A549 (cell line): ENCODE data around the gene KIF21B. TPM values are rescaled to one million over a fixed set of nuclear protein-coding genes. Genes with fewer than 3 reads are reported as not detected.

Experiments
- ATAC-seq, 2 experiments: fragments of 200-7000 bp in 1 of 2; fragments of >200 bp in 1 of 2; cut with Nextera tagmentation in 1 of 2; cut with Tn5 transposase in 1 of 2; 3 replicates each; pipeline versions ENCODE4 v1.8.0 to v1.9.1; 2018 to 2020; ENCODE audit warnings: mild to moderate bottlenecking in 1 of 2, moderate library complexity in 1 of 2
- CTCF ChIA-PET: fragments of 300-600 bp; sonication (Branson Sonifier 250); formaldehyde crosslinking; extraction: SDS; loops from one replicate; lab custom pipeline; 2021; ENCODE audit warnings: antibody characterized with exemption, inconsistent platforms; lab: Yijun Ruan, JAX
- POLR2A ChIA-PET: fragments of 350-600 bp; formaldehyde crosslinking; extraction: SDS; loops from one replicate; lab custom pipeline; 2021; ENCODE audit warnings: antibody characterized with exemption, inconsistent platforms; lab: Yijun Ruan, JAX
- DNase-seq, 2 experiments: peaks; one replicate each; pipeline versions ENCODE4 v3.0.0 to v3.0.0-alpha.2; 2011 to 2016; ENCODE audit warnings: low read depth in 1 of 2, low spot score in 1 of 2
- FAIRE-seq: peaks from 2 replicates; lab custom pipeline; 2011; peaks lifted over from hg19 to GRCh38; lab: Jason Lieb, UNC
- H3K27ac ChIP-seq, 2 experiments: fragments of >200 bp; sonication (Bioruptor Twin); formaldehyde crosslinking; 3 replicates each; pipeline ENCODE4 v1.5.1; 2016 to 2017
- H3K4me1 ChIP-seq: fragments of >200 bp; sonication (Bioruptor Twin); formaldehyde crosslinking; 3 replicates; pipeline ENCODE4 v1.6.1; 2016
- H3K4me2 ChIP-seq: fragments of >200 bp; sonication (Bioruptor Twin); formaldehyde crosslinking; 3 replicates; pipeline ENCODE4 v1.6.1; 2016
- H3K4me3 ChIP-seq: fragments of >200 bp; sonication (Bioruptor Twin); formaldehyde crosslinking; 3 replicates; pipeline ENCODE4 v1.5.1; 2016
- H3K9me3 ChIP-seq: fragments of >200 bp; sonication (Bioruptor Twin); formaldehyde crosslinking; 3 replicates; pipeline ENCODE4 v1.6.1; 2016
- ATOH8 ChIP-seq: fragments of 250-450 bp; sonication (Bioruptor Pico); IDR thresholded peaks from 2 replicates; pipeline ENCODE4 v1.5.0; 2020; ENCODE audit warnings: low read depth, mild to moderate bottlenecking, moderate library complexity
- CHD2 ChIP-seq: fragments of 150-350 bp; IDR thresholded peaks from 2 replicates; pipeline ENCODE4 v1.6.1; 2014; ENCODE audit warnings: low read length; ENCODE audit not compliant: partially characterized antibody
- CHD4 ChIP-seq: fragments of 200-600 bp; sonication (generic); IDR thresholded peaks from 2 replicates; pipeline ENCODE4 v1.6.1; 2016; ENCODE audit warnings: antibody characterized with exemption, mild to moderate bottlenecking, borderline replicate concordance
- EHF ChIP-seq: fragments of 250-450 bp; sonication (Bioruptor Pico); IDR thresholded peaks from 2 replicates; pipeline ENCODE4 v1.5.0; 2020; ENCODE audit warnings: mild to moderate bottlenecking
- ELK1 ChIP-seq: fragments of 150-350 bp; IDR thresholded peaks from 2 replicates; pipeline ENCODE4 v1.6.1; 2014; ENCODE audit warnings: low read depth, mild to moderate bottlenecking, low read length
- FOSB ChIP-seq: fragments of 250-450 bp; sonication (Bioruptor Pico); IDR thresholded peaks from 2 replicates; pipeline ENCODE4 v1.5.0; 2020; ENCODE audit warnings: mild to moderate bottlenecking, moderate library complexity
- FOXS1 ChIP-seq: fragments of 250-450 bp; sonication (Bioruptor Pico); IDR thresholded peaks from 2 replicates; pipeline ENCODE4 v1.5.0; 2020; ENCODE audit warnings: mild to moderate bottlenecking, moderate library complexity
- HDAC2 ChIP-seq: fragments of 200-600 bp; sonication (generic); IDR thresholded peaks from 2 replicates; pipeline ENCODE4 v1.6.1; 2016
- HES2 ChIP-seq: fragments of >200 bp; sonication (Bioruptor Twin); formaldehyde crosslinking; IDR thresholded peaks from 2 replicates; pipeline ENCODE4 v1.6.1; 2016
- HEYL ChIP-seq: fragments of 250-450 bp; sonication (Bioruptor Pico); IDR thresholded peaks from 2 replicates; pipeline ENCODE4 v1.8.0; 2021; ENCODE audit warnings: mild to moderate bottlenecking, moderate library complexity
- HOXA7 ChIP-seq: fragments of 250-450 bp; sonication (Bioruptor Pico); IDR thresholded peaks from 2 replicates; pipeline ENCODE4 v1.5.0; 2020; ENCODE audit warnings: mild to moderate bottlenecking, moderate library complexity
- HOXB5 ChIP-seq: fragments of 250-450 bp; sonication (Bioruptor Pico); IDR thresholded peaks from 2 replicates; pipeline ENCODE4 v1.5.0; 2020; ENCODE audit warnings: mild to moderate bottlenecking, moderate library complexity
- JUN ChIP-seq, 2 experiments: fragments of >200 bp; sonication (Bioruptor Twin); formaldehyde crosslinking; IDR thresholded peaks; 2 replicates in 1 of 2; 3 replicates in 1 of 2; pipeline ENCODE4 v1.6.1; 2016 to 2017
- JUNB ChIP-seq: fragments of >200 bp; sonication (Bioruptor Twin); formaldehyde crosslinking; IDR thresholded peaks from 2 replicates; pipeline ENCODE4 v1.6.1; 2016
- KDM5A ChIP-seq: fragments of 200-600 bp; sonication (generic); IDR thresholded peaks from 2 replicates; pipeline ENCODE4 v1.6.1; 2016; ENCODE audit warnings: antibody characterized with exemption, mild to moderate bottlenecking
- MAFK ChIP-seq: fragments of 450-650 bp; IDR thresholded peaks from 2 replicates; pipeline ENCODE4 v1.6.1; 2014; ENCODE audit not compliant: partially characterized antibody
- POLR2A ChIP-seq: IDR thresholded peaks from 2 replicates; pipeline ENCODE4 v1.6.1; 2012; ENCODE audit warnings: mild to moderate bottlenecking, low read length
- RCOR1 ChIP-seq: fragments of 150-350 bp; IDR thresholded peaks from 2 replicates; pipeline ENCODE4 v1.6.1; 2014; ENCODE audit warnings: antibody characterized with exemption, low read length, low read depth
- RNF2 ChIP-seq: fragments of 200-600 bp; sonication (generic); IDR thresholded peaks from 2 replicates; pipeline ENCODE4 v1.6.1; 2016; ENCODE audit warnings: low read depth, mild to moderate bottlenecking, antibody characterized with exemption, moderate library complexity, borderline replicate concordance
- TFCP2L1 ChIP-seq: fragments of 250-450 bp; sonication (Bioruptor Pico); IDR thresholded peaks from 2 replicates; pipeline ENCODE4 v1.5.0; 2021; ENCODE audit warnings: mild to moderate bottlenecking
- TP53 ChIP-seq: fragments of 250-450 bp; sonication (Bioruptor Pico); IDR thresholded peaks from 2 replicates; pipeline ENCODE4 v1.5.0; 2021; ENCODE audit warnings: mild to moderate bottlenecking, moderate library complexity
- USF2 ChIP-seq: fragments of 450-650 bp; IDR thresholded peaks from 2 replicates; pipeline ENCODE4 v1.6.1; 2014; ENCODE audit warnings: antibody characterized with exemption
- WGBS: methylation state at CpG from one replicate; pipeline ENCODE4 v1.1.6; 2017; ENCODE audit errors: missing lambda C conversion rate; 5-methylcytosine and 5-hydroxymethylcytosine counted together
- polyA plus RNA-seq, 4 experiments: library from polyadenylated mRNA; depleted of rRNA in 3 of 4; stranded (reverse); fragments of >200 nt; fragmentation: RNase III in 1 of 4; extraction: RNeasy Plus Mini Kit Qiagen cat#74134 plus additional on column Dnase treatment in 1 of 4; gene quantifications; 2 replicates in 3 of 4; 3 replicates in 1 of 4; pipeline ENCODE4 v1.2.3, GENCODE V29; 2011 to 2017
- TF ChIP-seq, protein P1 (sequence below): IDR thresholded peaks from 2 replicates; pipeline ENCODE4 v1.6.1; 2012
- TF ChIP-seq, protein P2 (sequence below): IDR thresholded peaks from 2 replicates; pipeline ENCODE4 v1.6.1; 2012; ENCODE audit warnings: low read depth, borderline replicate concordance

Gene KIF21B
- polyA plus RNA-seq, 2 of the 4 experiments (the other 2 are of a cell fraction): 1.4 to 3.8 TPM

DNA sequence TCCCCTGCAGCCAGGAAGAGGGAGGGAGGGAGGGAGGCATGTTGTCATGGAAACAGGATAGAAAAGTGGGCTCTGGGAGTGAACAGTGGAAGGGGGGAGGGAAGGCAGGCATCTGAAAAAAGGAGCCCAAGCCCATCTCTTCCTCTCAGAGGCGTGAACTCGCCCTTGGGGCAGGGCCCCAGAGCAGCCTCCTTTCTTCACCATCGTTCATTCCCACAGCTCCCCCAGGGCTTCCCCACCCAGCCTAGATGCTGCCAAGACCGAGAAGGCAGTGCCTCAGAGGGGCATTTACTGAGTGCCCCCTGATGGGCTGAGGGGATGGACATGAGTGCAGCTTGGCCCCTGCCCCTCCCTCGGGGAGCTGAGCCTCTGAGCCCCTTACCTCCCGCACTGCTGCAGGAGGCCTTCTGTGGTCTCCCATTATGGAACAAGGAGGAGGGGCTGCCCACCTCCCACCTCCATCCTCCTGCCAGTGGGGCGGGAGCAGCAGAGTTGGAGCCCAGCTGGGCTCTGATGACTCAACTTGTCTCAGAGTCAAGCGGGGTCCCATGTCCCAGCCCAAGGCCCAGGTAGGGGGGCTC, 39.1 kb upstream of the KIF21B start:
- ATAC-seq: no peak

GRCh38 chr1:201061886-201062285, 38.4 kb upstream of the KIF21B start:
- CTCF ChIA-PET: interaction anchor here (1.2 to 1.4 kb wide), 2 partner anchors 23 to 192 kb away, joined by 3 to 5 read pairs; no protein-coding TSS in a partner anchor
- TF ChIP-seq EHF (CRISPR knock-in tag) (no peak), FOXS1 (CRISPR knock-in tag) (no peak), HDAC2 (no peak), USF2 (no peak), HES2 (no peak), POLR2A (no peak), CHD2 (no peak), MAFK (no peak), RNF2 (no peak)
- Histone ChIP-seq H3K4me1 (0 out of 3 replicates have a peak, but pooled peaks cover 4% of the 10 kb centered on the region), H3K4me3 (no peak overlapping the region), H3K27ac (no peak overlapping the region), H3K9me3 (no peaks in the 10 kb centered on the region), H3K4me2 (no peak overlapping the region)
- ATAC-seq: no peak
- no peak for FAIRE-seq
- POLR2A ChIA-PET: no interaction called here
- WGBS: 80% methylated on average over 8 of the region's 12 CpGs
- no peak for DNase-seq

More for the DNA sequence above, 39.1 kb upstream of the KIF21B start:
- Histone ChIP-seq H3K4me3 (no peak overlapping the region), H3K27ac (no peak overlapping the region), H3K4me1 (0 out of 3 replicates have a peak, but pooled peaks cover 4% of the 10 kb centered on the region), H3K4me2 (no peak overlapping the region), H3K9me3 (no peaks in the 10 kb centered on the region)
- WGBS: 53% methylated on average over 8 of the region's 8 CpGs
- TF ChIP-seq, protein P1, sequence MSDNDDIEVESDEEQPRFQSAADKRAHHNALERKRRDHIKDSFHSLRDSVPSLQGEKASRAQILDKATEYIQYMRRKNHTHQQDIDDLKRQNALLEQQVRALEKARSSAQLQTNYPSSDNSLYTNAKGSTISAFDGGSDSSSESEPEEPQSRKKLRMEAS: no peak
- TF ChIP-seq ELK1 (no peak), HOXA7 (CRISPR knock-in tag) (no peak), TFCP2L1 (CRISPR knock-in tag) (no peak), RCOR1 (no peak), FOSB (CRISPR knock-in tag) (no peak), HES2 (no peak), CHD2 (no peak), ATOH8 (CRISPR knock-in tag) (no peak), JUN (IDR thresholded peaks at IDR 0.05) (no peak), KDM5A (no peak), JUNB (no peak), RNF2 (no peak), HOXB5 (CRISPR knock-in tag) (no peak), CHD4 (no peak), TP53 (CRISPR knock-in tag) (no peak), HEYL (CRISPR knock-in tag) (no peak)
- TF ChIP-seq, protein P2, sequence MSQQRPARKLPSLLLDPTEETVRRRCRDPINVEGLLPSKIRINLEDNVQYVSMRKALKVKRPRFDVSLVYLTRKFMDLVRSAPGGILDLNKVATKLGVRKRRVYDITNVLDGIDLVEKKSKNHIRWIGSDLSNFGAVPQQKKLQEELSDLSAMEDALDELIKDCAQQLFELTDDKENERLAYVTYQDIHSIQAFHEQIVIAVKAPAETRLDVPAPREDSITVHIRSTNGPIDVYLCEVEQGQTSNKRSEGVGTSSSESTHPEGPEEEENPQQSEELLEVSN: no peak
- no peak for FAIRE-seq
- POLR2A ChIA-PET: no interaction called here
- CTCF ChIA-PET: interaction anchor here (1.2 to 1.4 kb wide), 3 partner anchors 23 to 192 kb away, joined by 3 to 5 read pairs (median 3); no protein-coding TSS in a partner anchor
- DNase-seq: no peak
